ENCODE measurements around the gene CIROP.

CIROP gene

DNA sequence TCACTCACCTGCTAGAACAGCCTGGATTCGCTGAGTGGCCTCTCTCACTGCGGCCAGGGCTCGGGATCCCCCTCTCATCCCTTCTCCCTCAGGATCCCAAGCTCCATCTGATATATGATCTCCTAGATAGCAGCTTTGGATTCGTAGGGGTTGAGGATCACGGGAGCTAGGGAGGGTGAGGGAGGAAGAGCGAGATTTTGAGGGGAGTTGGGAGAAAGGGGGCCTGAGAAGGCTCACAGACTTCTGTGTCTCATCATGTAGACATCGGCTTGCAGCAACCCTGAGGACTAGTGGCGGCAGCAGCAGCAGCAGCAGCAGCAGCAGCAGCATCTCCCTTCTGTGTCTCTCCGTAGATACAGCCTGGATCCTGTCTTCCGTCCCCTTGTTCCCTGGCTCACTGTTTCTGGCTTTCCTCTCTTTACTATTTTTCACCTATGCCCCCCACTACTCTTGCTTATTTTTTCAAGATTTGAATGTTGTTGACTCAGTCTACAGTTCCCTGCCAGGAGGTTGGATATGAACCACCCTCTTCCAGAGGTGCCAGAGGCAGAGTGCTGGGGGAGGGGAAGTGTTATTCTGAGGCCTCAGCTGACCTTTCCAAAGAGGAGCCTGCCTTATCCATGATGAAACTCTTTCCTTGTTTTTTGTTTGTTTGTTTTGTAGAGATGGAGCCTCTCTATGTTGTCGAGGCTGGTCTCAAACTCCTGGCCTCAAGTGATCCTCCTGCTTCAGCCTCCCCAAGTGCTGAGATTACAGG, at the start of gene CIROP:
Gene CIROP (minus strand): TSS at position 399 of the 757 bp plus-strand sequence. CDS start 69 bp downstream, at position 330.
- DNase-seq, result no peak

DNA sequence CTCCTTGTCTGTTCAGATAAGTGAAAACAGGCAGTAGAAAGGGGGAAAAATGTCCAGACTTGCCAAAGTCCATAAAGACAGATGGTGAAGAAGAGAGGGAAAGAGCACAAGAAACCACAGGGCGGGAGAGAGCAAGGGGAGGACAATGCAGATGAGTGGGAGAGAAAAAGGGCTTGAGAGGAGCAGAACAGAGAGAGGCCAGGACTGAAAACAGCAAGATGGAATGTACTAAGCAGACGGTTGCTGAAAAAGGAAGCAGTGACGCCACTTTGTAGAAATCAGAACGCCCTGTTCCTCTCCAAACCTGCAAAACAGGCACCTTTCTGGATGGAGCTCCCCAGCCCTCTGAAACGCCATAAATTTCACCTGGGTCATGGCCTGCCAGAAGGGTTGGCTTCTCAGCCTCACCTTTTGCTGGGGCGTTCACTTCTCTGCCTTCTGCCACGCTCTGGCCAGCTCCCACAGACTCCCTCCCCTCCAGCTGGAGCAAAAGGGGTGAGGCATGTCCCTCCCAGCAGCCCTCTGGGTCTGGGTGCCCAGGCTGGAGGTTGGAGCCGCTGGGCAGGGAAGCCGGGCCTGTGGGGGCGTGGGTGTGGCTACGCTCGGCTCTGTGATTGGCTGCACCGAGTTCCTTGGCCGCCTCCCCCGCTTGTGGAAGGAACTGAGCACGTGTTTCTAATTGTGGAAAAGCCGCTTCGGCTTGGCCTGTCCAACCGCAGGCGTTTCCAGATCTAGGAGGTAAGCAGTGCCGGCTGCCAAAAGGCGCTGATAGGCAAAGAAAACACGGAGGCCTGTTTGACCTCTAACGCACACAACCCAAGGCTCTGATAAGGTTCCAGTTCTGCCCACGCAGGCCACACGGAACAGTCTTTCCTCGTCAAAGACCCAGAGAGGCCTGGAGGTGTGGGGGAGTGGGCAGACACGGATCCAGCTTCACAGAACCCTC, 49.3 kb upstream of the CIROP start:
- no peak for DNase-seq

- DNase-seq, result no peak
Observed at GRCh38 chr14:23151342-23151741, 46.6 kb upstream of the CIROP start.

- DNase-seq, result no peak
Observed at GRCh38 chr14:23149745-23150144, 45.0 kb upstream of the CIROP start.

DNA sequence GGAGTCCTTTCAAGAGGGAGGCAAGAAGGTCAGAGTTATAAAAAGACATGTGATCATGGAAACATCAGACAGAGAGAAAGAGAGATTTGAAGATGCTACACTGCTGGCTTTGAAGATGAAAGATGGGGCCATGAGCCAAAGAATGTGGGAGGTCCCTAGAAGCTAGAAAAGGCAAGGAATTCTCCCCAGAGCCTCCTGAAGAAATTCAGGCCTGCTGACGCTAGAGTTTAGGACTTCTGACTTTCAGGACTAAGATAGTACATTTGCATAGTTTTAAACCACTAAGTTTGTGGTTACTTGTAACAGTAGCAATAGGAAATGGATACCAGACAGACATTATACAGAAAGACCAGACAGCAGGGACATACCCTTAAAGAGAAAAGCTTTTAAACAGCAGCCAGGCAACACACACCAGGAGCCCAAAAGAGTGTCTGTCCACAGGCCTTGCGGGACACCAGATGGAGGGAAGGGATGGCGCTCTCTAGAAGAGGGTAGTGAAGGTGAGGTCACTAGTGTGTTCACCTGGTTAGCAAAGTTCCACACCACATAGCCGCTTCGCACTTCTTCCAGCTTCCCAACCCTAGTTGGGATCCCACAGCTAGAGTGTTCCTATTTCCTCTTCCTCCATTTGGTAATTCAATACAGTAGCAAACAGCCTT, 43.9 kb upstream of the CIROP start:
- DNase-seq, result no peak

DNA sequence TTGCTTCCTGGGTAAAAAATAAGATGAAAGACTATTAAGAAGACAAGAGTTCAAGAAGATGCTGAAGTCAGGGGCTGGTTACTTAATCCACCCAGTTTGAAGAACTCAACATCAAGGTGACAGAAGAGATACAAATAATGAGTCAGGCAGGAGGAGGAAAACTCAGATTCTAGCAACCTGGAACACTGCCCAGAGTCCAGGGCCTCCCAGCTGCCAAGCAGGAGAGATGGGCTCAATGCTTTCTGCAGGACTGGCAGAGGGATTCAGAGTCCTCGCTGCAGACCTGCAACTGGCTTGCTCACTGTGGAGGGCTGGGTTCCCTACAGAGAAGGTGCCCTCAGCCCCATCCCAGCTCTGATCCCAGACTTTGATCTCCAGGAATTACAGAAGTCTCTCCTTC, 42.9 kb upstream of the CIROP start:
- DNase-seq, result no peak

GRCh38 chr14:23146980-23147379, 42.2 kb upstream of the CIROP start:
- DNase-seq, result no peak

GRCh38 chr14:23146351-23146910, 41.6 kb upstream of the CIROP start:
- DNase-seq, result no peak

GRCh38 chr14:23145794-23146350, 41.1 kb upstream of the CIROP start:
- no peak for DNase-seq

DNA sequence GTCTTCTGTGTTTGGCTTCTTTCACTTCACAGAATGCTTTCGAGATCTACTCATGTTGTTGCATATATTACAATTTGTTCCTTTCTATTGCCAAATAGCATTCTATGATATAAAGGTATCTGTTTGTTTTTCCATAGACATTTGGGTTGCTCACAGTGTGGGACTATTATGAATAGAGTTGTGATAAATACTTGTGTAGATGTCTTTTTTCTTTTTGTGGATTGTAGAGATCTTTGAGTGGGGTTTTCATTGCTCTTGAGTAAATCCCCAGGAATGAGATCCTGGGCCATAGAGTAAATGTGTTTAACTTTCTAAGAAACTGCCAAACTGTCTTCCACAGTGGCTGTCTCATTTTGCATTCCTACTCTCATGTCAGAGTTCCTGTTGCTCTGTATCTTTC, 39.1 kb upstream of the CIROP start:
- DNase-seq, result no peak

DNA sequence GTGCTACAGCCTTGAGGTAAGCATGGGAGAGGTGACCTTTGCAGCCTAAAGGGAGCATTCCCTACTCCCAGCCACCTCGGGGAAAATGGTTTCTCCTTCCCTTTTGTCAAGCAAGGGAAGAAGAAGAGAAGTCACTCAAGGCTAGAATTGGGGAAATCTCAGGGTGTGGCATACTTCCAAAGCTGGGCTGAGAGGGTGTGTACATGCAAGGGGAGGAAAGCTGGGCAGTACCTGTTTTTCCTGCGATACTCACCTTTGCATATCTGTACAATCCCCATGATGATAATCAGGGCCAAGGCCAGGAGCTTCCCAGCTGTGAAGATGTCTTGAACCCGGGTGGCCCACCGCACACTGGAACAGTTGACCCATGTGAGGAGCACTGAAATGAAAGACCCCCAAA, 38.0 kb upstream of the CIROP start:
- DNase-seq, result no peak

GRCh38 chr14:23141706-23142444, 37.1 kb upstream of the CIROP start:
- DNase-seq, result no peak

DNA sequence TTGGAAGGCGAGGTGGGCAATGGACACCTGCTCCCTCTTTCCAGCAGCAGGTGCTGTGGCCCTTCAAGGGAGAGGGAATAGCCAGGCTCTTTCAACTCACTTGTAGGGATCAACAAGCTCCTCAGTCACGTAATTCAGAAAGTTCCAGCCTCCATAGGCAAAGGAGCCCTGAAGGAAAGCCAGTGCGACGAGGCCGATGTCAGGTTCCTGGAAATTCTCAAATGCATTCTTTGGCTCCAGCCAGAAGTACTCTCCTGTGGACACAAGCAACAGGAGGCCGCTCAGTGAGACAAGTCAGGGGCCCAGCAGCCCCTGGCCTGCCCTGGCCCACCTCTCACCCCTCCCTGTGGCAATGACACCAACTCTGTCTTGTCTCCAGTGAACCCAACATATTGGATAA, 35.6 kb upstream of the CIROP start:
- DNase-seq, result no peak

- no peak for DNase-seq
Observed at GRCh38 chr14:23139874-23140273, 35.1 kb upstream of the CIROP start.

DNA sequence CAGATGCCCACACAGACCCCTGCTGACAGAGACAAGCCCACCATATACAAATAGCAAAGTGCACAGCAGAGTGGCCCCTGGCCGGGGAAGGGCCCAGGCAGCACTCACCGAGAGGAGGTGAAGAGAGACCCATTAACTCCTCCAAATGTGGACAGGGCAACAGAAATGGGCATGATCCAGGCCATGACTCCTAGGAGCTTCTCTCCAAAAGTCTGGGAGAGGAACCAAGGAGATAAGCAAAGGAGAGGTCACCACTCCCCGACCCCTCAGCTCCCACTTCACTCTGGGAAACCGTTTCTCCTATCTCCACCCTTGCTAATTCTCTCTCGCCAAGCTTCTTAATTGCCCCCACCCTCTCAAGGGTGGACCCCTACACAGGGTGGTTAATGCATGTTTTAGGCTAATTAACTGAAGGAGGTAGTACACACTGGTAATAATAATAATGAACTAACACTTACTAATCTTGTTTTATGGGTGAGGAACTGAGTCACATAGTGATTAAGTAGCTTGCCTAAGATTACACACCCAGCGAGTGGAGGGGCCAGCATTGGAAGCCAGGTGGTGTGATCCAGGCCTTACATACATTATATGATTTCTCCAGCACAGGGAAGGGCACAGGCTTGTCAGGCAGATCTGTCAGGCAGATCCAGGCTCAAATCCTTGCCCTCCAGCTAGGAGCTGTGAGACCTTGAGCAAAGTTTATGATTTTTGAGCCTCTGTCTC, 33.2 kb upstream of the CIROP start:
- no peak for DNase-seq

GRCh38 chr14:23137192-23137812, 32.5 kb upstream of the CIROP start:
- DNase-seq, result no peak

GRCh38 chr14:23136566-23137133, 31.9 kb upstream of the CIROP start:
- no peak for DNase-seq

GRCh38 chr14:23132970-23133369, 28.2 kb upstream of the CIROP start:
- DNase-seq, result no peak

DNA sequence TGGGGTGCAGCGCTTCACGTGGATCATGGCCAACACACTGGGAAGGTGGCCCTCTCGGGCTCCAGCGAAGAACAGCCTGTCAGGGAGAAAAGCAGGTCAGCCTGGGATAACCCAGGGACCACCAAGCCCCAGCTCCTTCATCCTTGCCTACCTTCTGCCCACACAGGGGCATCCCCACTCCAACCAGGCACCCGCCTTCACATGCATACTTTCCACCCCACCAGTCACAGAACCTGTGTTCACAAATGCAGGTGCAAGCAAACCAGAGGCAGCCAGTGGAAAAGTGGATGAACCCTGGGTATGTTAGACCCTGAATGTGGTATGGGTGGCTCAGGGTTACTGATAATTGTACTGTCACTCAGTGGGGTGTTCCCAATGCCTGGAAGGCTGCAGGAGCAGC, 26.7 kb upstream of the CIROP start:
- no peak for DNase-seq

- peak; percentile 79 to 84 for DNase-seq
Observed at GRCh38 chr14:23130871-23131270, 26.1 kb upstream of the CIROP start.
